Measurements from ENCODE around the gene REXO4.
A peak's percentile ranks its signal among the peaks of the same experiment; 100 is the strongest.
"Not testable (repeated sequence)": the region's sequence is repeated elsewhere in the genome, so short reads cannot be mapped to it uniquely, and the experiment has no call there.

REXO4 gene, protein sequence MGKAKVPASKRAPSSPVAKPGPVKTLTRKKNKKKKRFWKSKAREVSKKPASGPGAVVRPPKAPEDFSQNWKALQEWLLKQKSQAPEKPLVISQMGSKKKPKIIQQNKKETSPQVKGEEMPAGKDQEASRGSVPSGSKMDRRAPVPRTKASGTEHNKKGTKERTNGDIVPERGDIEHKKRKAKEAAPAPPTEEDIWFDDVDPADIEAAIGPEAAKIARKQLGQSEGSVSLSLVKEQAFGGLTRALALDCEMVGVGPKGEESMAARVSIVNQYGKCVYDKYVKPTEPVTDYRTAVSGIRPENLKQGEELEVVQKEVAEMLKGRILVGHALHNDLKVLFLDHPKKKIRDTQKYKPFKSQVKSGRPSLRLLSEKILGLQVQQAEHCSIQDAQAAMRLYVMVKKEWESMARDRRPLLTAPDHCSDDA

DNA sequence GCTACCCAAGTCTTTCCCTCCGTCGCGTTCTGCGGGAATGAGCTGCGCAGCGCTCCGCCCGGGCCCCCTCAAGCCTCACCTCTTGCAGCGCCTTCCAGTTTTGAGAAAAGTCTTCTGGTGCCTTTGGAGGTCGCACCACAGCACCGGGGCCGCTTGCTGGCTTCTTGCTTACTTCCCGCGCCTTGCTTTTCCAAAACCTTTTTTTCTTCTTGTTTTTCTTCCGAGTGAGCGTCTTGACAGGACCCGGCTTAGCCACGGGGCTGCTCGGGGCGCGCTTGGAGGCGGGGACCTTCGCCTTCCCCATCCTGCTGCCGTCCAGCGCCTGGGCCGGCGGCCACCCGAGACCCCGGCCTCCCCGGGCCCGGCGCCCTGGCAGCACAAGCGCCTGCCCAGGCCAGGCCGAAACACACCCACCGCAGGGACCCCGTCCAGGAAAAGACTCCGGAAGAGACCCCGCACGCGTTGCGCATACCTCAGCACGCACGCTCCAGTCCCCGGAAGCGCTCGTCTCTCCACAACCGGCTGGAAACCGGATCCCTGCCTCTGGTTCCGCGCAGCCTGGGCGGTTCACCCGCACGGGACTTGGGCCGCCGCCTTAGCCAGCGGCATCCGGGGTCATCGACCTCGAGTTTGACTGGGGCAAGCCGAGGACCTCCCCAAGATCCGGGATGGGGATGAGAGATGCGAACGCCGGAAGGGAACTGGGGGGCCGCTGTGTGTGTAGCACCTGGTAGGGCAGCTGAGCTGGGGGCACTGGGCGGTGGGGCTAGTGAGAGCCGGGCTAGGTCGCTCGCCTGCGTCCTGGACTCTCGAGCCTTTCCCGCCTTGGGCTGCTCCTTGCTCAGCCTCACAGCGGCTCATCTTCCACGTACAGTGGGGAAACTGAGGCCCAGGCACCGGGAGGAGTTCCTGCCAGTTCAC is at the start of gene REXO4:
Gene REXO4, minus strand, starts transcription at position 470 of the 921 bp plus-strand sequence. Its CDS starts 166 bp downstream, at position 304.
- peak; percentile 72 for DNase-seq

- DNase-seq: no peak
These were observed 49.3 kb upstream of the REXO4 start for GRCh38 chr9:133467101-133467500.

DNA sequence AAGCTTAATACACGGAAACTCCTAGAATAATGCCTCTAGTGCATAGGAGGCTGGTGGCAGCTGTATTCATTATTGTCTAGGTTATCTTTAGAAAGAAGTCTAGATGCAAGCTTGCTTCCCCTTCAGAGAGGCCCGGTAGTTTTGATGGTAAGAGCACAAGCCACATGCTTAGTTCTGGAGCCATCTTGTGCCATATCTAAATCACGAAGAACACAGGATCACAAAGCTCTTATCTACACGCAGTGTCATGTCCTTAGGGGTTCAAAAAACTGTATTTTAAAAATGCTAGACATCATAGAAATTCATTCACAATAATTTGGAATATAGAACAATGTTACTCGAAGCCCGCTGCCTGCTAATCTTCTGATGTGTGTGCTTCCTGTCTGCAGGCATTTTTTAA is 48.2 kb upstream of the REXO4 start:
- no peak for DNase-seq

DNA sequence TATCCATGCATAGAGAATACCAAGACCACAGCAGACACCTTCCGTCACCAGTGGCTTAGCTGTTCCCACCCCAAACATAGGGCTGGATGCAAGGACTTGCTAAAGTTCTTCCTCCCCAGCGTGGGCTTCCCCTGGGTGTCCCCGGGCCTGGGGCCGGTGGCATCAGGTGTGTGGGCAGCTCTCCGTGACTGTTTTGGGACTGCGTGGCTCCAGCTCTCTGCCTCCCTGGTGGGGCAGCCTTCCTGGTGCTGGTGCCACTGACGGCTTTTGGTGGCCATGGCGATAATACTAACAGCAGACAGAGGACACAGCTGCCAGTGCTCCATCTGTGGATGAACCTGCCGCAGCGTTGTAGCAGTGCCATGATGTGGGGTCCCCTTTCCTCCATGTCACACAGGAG is 46.8 kb upstream of the REXO4 start:
- DNase-seq: no peak

- DNase-seq: no peak
These were observed 46.2 kb upstream of the REXO4 start for GRCh38 chr9:133463864-133464615.

DNA sequence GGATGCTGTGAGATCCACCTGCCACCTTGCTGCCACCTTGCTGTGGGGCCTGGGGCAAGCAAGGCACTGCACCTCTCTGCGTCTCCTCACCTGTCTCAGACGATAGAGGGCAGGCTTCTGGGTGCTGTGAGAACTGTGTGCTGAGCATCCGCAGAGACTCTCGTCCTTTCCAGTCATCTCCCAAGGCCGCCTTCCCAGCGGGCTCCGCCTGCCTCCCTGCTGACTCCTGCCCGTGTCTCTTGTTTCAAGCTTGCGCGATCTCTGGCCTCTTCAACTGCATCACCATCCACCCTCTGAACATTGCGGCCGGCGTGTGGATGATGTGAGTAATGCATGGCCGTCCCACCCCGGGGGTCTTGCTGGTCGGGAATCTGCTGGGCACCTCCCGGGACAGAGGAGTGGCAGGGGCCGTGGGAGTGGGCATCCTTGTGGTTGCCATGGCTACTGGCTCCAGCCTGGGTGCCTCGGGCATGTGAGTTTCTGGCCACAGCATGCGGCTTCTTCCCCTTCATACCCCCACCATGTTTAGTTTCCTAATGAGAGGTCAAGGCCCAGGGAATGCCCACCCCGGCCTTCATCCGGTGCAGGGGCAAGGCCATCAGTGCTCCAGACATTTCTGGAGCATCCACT is 45.5 kb upstream of the REXO4 start:
- no peak for DNase-seq

- DNase-seq: no peak
These were observed 44.2 kb upstream of the REXO4 start for GRCh38 chr9:133461975-133462374.

DNA sequence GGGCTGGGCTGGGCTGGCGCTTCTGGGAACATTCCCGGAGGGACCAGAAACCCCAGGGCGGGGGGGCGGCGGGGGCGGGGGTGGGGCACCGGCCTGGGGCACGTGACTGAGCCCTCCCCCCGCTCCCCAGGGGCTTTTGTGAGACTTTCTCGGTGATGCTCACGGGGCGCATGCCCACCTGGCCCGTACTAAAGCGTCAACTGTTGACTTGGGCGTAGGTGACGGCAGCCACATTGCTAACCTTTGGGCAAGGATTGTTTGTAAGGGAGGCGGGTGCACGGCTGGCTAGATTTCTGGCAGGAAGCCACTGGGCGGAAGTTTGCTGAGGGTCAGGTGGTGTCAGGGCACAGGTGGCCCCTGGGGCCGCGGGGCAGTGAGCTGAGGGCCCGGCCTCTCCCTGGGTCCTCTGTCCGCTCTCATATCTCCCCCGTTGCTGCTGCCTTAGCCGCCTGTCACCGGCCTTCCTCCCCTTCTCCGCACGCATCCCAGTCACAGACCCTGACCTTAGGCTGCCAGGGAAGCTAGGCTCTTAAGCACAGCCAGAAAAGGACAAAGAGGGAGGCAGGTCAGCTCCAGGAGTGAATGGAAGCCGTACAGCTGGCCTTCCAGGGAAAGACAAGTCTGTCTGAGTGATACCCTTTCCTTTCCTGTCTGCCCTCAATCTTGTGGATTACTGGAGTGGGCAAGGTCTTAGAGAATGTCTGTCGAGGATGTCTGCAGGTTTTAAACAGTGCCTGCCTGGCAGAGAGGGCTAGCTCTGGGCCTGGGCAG is 42.8 kb upstream of the REXO4 start:
- no peak for DNase-seq

DNA sequence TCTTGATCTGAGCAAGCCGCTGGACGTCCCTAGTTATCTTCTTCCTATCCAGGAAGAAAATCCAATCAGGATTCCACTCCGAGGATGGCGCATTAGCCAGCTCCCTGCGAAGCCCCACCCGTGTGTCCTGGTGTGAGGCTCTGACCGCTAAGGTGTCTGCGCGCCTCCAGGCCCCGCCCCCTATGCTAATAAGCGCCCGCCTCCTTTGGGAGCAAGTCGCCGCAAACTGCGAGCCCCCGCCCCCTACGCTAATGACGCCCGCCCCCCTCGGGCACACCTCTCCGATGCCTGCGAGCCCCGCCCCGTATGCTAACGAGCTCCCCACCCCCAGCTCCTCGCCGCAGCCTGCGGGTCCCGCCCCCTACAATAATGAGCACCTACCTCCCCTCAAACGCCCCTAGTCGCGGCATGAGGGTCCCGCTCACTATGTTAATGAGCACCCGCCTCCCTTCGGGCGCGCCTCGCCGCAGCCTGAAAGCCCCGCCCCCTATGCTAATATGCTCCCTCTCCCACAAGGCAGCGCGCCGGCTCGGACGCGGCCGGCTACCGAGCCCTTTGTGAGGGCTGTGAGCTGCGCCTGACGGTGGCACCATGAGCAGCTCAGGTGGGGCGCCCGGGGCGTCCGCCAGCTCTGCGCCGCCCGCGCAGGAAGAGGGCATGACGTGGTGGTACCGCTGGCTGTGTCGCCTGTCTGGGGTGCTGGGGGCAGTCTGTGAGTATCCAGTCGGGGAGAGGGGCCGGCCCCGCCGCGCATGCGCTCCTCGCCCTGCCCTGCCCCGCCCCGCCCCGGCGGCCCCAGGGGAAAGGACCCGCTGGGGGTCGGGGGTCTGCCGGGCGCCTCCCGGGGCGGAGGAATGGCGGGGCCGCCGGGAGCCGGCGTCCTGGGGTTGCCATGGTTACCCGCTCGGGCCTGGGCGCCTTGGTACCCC is 41.9 kb upstream of the REXO4 start, which contains the start of gene CACFD1:
Gene CACFD1, plus strand, starts transcription at position 503 of the 929 bp plus-strand sequence. Its CDS starts 89 bp downstream, at position 592.
- DNase-seq: peak; percentile 80

GRCh38 chr9:133458643-133459312 is 41.0 kb upstream of the REXO4 start:
- DNase-seq: no peak

GRCh38 chr9:133457748-133458147 is 39.9 kb upstream of the REXO4 start:
- DNase-seq: no peak

GRCh38 chr9:133457233-133457632 is 39.4 kb upstream of the REXO4 start:
- DNase-seq: no peak

GRCh38 chr9:133456409-133456808 is 38.6 kb upstream of the REXO4 start:
- no peak for DNase-seq

DNA sequence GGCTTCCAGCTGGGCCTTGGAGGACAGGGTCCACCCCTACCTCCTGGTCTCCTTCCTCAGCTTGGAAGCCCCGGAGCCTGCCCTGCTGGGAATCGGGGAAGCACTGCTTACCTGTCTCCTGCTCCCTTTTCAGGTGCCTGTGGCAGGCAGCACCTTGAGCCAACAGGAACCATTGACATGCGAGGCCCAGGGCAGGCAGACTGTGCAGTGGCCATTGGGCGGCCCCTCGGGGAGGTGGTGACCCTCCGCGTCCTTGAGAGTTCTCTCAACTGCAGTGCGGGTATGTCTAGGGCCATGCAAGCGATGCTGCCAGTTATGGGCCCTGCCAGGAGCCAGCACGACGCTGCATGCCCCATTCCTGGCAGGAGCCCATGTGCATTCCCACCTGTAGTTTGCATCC is 38.1 kb upstream of the REXO4 start:
- DNase-seq: no peak

- DNase-seq: no peak
These were observed 37.3 kb upstream of the REXO4 start for GRCh38 chr9:133454943-133455673.

DNA sequence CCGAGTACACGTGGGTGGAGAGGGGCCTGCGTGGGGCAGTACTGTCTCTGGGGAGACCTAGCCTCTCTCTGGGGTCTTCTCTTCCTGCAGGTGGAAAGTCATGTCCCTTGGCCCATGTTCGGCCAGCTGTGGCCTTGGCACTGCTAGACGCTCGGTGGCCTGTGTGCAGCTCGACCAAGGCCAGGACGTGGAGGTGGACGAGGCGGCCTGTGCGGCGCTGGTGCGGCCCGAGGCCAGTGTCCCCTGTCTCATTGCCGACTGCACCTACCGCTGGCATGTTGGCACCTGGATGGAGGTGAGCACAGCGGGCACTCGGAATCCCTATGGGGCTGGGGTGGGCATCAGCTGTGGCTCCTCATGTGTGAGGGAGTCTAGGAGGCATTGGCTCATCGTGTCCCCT is 36.5 kb upstream of the REXO4 start:
- no peak for DNase-seq

GRCh38 chr9:133453651-133454050 is 35.8 kb upstream of the REXO4 start:
- DNase-seq: no peak

- no peak for DNase-seq
These were observed 34.8 kb upstream of the REXO4 start for GRCh38 chr9:133452562-133452961.

GRCh38 chr9:133451865-133452264 is 34.1 kb upstream of the REXO4 start:
- DNase-seq: not testable (repeated sequence)
